GM21723 (cell line): ENCODE results near the gene KRT77.

ENCODE experiments used
- ATAC-seq: cut with Tn5 transposase; IDR thresholded peaks from one replicate; pipeline ENCODE4 v1.9.1; 2021; ENCODE audit warnings: mild to moderate bottlenecking, moderate library complexity; ENCODE audit not compliant: unreplicated experiment

Gene KRT77

DNA sequence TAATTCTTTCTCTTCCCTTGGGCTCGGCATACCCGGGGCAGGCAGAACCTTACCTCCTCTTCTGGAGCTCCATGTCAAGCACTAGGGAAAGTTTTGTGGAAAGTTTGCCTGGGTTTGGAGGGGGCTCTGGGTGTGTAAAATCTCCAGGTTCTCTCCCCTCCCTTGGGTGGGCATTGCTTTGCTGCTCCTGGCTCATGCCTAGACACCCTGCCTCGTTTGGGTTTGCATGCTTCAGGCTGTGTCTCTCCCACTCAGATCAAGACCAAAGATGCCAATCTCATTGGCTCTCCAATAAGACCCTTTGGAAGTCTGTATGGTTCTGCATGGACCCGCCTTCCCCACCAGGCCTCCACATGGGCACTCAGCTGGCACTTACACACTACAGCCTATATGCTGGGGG lies 45.1 kb downstream of the KRT77 start:
- ATAC-seq: no peak

DNA sequence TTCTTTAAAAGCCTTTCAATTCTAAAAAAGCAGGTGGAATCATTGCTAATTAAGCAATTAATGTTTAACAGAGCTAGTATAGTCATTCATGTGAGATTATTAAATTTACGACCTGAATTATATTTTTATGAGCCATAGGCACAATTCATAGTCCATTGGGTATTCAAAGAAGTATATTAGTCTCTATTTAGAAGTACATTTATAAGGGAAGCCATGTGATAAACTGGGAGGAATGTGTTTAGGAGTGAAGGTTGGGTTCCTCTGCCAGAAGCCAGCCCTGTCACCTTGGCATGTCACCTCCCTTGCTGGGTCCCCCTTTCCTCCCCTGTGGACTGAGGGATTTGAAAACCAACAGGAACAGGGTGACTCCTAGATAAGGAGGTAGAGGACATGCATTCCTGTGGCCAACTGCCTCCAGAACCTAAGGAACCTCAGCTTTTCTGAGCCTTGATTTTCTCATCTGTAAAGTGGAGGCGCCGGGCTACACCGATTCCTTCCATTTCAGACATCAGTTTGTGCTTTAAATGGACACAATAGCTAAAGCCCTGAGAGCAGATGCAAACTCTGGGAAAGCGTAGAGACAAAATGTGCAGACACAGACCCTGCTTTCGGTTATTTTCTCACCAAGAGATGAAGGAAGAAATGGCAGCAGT lies 45.9 kb downstream of the KRT77 start:
- no peak for ATAC-seq

DNA sequence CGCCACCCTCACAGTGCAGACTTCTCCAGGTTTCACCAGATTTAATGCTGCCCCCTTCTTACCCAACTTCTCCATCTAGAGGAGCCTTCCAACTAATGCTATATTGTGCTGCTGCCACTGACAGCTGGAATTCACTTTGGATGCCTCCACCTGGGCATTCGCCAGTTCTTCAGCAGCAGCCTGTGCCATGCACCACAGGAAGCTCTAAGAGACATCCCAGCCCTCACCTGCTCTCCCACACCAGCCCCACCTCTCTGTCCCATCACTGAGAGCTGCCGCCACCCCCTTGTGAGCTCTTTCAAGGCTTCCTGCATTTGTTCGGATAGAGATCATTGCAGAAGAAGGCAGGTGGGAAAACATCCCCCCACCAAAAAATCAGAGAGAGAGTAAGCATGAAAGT lies 46.7 kb downstream of the KRT77 start:
- no peak for ATAC-seq

- ATAC-seq: no peak
These were observed 47.6 kb downstream of the KRT77 start for GRCh38 chr12:52655720-52656124.

DNA sequence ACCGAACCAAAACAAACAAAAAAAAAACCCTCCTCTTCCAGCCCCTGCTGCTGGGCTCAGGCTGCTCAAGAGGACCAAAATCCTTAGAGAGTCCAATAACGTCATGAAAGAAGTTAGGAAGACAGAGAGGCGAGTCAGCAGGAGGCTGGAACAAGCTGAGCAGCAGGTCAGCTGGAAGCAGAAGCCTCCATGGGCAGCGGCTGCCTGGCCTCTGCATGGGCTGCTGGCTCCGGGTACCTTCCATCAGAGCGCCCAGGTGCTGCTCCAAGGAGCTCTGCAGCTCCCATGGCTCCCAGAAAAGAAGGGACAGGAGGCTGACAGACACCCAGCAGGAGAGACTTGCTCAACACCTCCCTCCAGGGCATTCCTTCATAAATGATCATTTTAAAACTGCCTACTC lies 48.1 kb downstream of the KRT77 start:
- ATAC-seq: no peak

GRCh38 chr12:52651726-52652261 lies 51.5 kb downstream of the KRT77 start, which contains the start of gene KRT2:
KRT2 (minus strand) TSS chr12:52652211; CDS start chr12:52652142, 69 bp downstream.
- no peak for ATAC-seq

- ATAC-seq: no peak
These were observed 52.7 kb downstream of the KRT77 start for GRCh38 chr12:52650520-52651081.

- no peak for ATAC-seq
These were observed 54.3 kb downstream of the KRT77 start for GRCh38 chr12:52649066-52649465.

- no peak for ATAC-seq
These were observed 55.2 kb downstream of the KRT77 start for GRCh38 chr12:52648012-52648550.

DNA sequence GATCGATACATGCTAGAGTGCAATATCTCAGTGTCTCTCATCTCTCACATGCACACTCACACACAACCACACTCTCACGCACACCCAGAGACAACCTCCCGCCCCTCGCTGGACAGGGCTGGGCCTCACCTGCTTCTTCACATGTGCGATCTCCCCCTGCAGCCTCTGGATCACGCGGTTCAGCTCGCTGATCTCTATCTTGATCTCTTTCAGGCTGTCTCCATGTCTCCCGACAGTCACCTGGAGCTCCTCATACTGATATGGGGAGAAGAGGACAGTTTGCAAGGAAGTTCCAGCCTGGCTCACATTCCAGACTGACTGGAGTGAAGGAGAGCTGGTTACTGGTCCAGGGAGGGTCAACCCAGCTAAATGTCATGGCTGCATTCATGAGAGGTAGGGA lies 55.7 kb downstream of the KRT77 start:
- no peak for ATAC-seq

DNA sequence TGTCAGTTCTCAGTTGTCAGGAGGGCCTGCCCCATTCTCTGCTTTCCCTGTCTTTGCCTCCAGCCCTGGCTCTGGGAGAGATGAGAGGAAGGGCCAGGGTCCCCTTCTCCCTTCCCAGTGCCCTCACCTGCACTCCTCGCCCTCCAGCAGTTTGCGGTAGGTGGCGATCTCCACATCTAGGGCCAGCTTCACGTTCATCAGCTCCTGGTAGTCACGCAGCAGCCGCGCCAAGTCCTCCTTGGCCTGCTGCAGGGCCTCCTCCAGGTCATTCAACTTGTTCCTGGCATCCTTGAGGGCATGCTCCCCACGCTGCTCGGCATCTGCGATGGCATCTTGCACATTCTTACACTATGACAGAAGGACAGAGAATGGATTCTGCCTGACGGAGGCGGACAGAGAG lies 56.7 kb downstream of the KRT77 start:
- no peak for ATAC-seq

DNA sequence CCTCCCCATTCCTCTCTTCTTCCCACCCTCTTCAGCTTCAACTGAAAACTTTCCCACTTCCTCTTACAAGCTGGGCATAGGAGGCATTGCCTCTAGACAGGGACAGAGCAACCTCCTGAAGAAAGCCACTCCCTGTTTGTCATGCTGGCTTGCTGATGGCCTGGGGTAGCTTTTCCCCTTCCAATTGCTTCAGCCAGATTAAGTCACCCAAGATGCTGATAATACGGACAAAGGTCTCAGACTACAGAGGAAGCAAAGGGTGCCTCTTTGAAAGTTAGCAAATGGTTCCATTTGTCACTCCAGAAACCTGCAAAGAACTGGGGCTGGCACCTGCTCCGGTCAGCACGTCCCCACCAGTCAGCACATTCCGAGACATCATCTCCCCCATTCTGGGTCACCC lies 57.3 kb downstream of the KRT77 start:
- no peak for ATAC-seq

DNA sequence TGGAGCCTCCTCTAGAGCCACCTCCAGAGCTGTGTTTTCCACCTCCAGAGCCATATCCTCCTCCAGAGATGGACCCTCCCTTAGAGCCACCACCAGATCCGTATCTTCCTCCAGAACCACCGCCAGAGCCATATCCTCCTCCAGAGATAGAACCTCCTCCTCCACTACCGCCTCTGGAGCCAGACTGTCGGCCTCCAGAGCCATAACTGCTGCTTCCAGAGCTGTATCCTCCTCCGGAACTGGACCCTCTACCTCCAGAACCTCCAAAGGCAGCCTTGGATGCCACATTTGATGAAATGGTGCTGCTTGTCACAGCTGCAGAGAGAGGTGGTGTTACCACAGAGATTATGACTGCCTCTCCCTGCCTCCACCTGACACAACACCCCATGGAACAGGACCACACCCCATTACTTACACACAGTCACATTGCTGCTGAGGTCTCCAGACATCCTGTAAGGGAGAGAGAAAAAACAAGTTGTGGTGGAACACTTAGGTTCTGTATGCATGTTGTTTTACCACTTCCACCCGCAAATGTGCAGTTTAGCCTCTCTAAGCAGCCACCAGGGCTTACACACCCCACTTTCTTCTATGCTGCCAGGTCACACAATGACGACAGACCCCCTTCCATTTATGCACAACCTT lies 58.1 kb downstream of the KRT77 start:
- ATAC-seq: no peak

DNA sequence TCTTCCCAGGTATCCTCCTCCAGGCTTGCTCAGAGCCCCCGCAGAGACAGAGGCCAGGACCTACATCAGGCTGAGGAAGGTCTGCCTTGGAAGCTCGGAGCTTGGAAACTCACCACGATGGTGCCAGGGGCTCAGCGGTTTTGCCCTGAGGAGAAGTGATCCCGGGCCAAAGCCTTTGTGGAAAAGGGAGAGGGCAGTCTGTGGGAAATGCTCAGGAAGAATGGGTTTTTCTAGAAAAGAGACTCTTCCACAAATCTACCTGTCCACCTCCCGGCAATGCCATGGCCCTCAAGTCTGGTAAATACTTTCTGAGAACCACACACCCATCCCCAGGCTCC lies 59.3 kb downstream of the KRT77 start:
- ATAC-seq: no peak

GRCh38 chr12:52643233-52644077 lies 59.9 kb downstream of the KRT77 start:
- no peak for ATAC-seq

DNA sequence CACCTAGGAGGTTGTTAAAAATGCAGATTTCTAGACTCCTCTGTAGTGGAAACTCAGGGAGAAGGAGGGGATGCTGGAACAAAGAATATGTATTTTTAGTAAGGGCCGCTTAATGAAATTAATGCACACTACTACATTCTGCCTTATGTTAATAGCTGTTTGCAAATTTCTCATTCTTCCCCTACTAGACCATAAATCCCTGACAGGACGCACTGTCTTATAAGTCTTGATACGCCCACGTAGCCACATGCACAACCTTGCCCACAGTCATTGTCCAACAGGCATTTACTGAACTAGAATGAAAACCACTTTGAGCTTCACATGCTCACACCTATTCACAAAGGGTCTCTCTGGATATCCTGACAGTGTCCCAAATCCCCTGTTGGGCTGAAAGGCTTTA lies 61.9 kb downstream of the KRT77 start:
- no peak for ATAC-seq
